ENCODE results near the gene TMEM183A.
"Not testable (repeated sequence)": the region's sequence is repeated elsewhere in the genome, so short reads cannot be mapped to it uniquely, and the experiment has no call there.

Gene TMEM183A

DNA sequence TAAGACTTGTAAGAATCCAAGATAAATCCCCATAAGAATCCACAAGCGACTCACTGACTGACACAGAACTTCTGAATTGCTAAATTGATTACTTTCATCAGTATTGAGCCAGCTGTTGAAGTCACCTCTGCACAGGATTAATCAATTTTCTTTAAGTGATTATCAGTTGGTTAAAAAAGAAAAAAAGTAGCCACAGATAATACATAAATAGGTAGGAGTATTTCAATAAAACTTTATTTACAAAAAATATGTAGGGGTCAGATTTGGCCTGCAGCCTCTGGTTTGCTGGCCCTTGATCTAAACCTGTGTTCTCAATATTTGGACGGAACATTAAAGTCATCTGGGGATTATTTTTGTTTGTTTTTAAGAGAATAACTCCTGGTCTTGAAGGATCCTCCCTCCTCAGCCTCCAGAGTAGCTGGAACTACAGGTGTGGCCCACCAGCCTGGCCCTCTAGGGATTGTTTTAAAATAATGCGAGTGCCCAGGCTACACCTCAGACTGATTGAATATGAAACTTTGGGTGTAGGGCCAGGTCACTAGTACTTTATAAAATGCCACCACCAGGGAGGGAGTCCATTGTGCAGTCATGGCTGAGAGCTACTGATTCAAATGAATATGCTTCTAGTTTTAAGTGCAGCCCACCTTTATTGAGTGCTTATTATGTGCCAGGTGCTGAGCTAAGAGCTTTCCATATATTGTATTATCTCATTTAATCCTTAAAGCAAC, 6.8 kb upstream of the TMEM183A start:
- no peak for DNase-seq (ENCODE audit: low read depth)
- TF ChIP-seq, protein P1, sequence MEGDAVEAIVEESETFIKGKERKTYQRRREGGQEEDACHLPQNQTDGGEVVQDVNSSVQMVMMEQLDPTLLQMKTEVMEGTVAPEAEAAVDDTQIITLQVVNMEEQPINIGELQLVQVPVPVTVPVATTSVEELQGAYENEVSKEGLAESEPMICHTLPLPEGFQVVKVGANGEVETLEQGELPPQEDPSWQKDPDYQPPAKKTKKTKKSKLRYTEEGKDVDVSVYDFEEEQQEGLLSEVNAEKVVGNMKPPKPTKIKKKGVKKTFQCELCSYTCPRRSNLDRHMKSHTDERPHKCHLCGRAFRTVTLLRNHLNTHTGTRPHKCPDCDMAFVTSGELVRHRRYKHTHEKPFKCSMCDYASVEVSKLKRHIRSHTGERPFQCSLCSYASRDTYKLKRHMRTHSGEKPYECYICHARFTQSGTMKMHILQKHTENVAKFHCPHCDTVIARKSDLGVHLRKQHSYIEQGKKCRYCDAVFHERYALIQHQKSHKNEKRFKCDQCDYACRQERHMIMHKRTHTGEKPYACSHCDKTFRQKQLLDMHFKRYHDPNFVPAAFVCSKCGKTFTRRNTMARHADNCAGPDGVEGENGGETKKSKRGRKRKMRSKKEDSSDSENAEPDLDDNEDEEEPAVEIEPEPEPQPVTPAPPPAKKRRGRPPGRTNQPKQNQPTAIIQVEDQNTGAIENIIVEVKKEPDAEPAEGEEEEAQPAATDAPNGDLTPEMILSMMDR (IDR thresholded peaks at IDR 0.05; ENCODE audit: insufficient read depth, low read depth, low read length, missing control alignments): no peak
- no peak overlapping the region for H3K4me3 ChIP-seq (ENCODE audit: low read depth, low read length)

DNA sequence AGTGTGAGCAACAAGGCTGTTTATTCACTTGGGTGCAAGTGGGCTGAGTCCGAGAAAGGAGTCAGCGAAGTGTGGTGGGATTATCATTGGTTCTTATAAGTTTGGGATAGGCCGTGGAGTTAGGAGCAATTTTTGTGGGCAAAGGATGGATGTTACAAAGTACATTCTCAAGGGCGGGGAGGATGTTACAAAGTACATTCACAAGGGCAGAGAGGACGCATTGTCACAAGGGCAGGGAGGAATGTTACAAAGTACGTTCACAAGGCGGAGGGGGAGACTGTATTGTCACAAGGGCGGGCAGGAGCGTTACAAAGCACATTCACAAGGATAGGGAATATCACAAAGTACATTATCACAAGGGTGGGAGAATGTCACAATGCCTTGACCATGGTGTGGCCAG, 5.2 kb upstream of the TMEM183A start:
- no peak for DNase-seq (ENCODE audit: low read depth)
- TF ChIP-seq, protein P1 (IDR thresholded peaks at IDR 0.05; ENCODE audit: insufficient read depth, low read depth, low read length, missing control alignments): no peak
- H3K4me3 ChIP-seq (ENCODE audit: low read depth, low read length): no peak overlapping the region

DNA sequence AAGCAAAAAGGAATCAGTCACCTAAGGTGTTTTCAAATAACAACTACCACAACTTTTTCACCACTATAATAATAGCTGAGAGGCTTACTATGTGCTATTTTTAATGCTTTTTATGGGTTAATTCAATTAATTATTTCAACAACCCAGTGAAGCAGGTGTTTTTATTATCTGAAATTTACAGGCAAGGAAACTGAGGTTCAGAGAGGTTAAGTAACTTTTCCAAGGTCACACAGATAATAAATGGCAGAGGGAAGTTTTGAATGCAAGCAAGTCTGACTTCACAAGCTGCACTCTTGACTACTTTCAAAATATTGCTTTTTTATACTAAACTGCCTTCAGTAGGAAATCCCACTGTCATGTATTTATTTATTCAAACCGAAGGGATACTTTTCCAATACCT, 4.2 kb upstream of the TMEM183A start:
- H3K4me3 ChIP-seq (ENCODE audit: low read depth, low read length): no peak overlapping the region
- TF ChIP-seq, protein P1 (IDR thresholded peaks at IDR 0.05; ENCODE audit: insufficient read depth, low read depth, low read length, missing control alignments): no peak
- DNase-seq (ENCODE audit: low read depth): no peak

DNA sequence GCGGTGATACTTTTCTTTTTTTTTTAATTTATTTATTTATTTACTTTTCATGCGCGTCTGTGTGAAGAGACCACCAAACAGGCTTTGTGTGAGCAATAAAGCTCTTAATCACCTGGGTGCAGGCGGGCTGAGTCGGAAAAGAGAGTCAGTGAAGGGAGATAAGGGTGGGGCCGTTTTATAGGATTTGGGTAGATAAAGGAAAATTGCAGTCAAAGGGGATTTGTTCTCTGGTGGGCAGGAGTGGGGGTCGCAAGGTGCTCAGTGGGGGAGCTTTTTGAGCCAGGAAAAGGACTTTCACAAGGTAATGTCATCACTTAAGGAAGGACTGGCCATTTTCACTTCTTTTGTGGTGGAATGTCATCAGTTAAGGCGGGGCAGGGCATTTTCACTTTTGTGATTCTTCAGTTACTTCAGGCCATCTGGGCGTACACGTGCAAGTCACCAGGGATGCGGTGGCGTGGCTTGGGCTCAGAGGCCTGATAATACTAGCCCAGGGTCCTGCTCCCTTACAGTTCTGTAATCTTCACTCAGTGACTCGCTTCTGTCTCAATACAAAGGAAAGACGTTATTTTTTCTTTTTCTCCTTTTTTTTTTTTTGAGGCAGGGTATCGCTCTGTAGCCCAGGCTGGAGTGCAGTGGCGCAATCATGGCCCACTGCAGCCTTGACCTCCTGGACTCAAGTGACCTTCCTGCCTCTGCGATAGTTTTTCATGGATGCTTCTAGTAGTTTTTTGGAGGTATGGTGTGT, 1.6 kb upstream of the TMEM183A start:
- not testable (repeated sequence) for DNase-seq (ENCODE audit: low read depth)
- peak overlapping the region; percentile 81 for H3K4me3 ChIP-seq (ENCODE audit: low read depth, low read length)

DNA sequence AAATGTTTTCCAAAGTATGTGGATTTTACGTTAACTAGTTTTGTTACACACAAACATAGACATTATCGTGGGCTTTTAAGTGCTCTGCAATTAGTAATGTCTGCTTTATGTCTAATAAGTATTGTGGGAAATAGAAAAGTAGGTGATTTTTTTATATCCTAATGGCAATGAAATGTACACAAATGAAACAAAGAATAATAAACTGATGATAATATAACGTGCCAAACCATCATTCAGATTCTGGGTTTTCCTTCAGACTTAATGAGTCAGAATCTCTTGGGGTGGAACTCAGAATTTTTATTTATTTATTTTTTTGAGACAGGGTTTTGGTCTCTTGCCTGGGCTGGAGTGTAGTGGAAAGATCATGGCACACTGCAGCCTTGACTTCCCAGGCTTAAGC, 2.0 kb downstream of the TMEM183A start:
- DNase-seq (ENCODE audit: low read depth): no peak
- TF ChIP-seq, protein P1 (IDR thresholded peaks at IDR 0.05; ENCODE audit: insufficient read depth, low read depth, low read length, missing control alignments): no peak
- H3K4me3 ChIP-seq (ENCODE audit: low read depth, low read length): no peak overlapping the region

DNA sequence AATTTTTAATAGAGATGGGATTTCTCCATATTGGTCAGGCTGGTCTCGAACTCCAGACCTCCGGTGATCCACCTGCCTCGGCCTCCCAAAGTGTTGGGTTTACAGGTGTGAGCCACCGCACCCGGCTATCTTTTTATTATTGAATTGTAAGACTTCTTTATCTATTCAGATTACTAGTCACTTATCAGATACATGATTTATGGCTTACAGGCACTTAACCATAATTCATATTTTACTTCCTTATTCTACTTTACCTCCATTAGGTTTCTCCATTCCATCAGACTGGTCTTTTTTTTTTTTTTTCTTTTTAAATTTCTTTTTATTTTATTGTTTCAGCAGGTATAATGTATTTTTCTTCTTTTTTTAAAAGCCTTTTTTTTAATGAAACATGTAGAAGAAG, 4.4 kb downstream of the TMEM183A start:
- no peak overlapping the region for H3K4me3 ChIP-seq (ENCODE audit: low read depth, low read length)
- no peak for DNase-seq (ENCODE audit: low read depth)
- TF ChIP-seq, protein P1 (IDR thresholded peaks at IDR 0.05; ENCODE audit: insufficient read depth, low read depth, low read length, missing control alignments): no peak

DNA sequence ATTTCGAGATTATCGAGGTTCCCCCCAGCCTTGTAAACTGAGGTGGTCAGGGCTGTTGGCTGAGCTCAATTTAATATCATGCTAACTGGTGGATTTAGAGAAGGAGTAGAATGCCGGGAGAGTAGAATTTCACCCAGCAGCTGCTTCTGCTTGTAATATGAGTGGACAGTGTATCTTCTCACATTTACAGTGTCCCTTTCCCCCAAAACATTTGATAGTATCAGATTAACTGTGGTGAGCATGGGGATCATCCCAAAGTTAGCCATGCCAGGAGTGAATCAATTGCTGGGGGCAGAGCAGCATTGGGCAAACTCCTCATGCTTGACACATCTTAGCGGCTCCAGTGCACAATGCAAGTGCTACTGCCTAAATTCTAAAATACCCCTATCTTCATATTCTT, 9.9 kb downstream of the TMEM183A start:
- no peak overlapping the region for H3K4me3 ChIP-seq (ENCODE audit: low read depth, low read length)
- DNase-seq (ENCODE audit: low read depth): no peak
- TF ChIP-seq, protein P1 (IDR thresholded peaks at IDR 0.05; ENCODE audit: insufficient read depth, low read depth, low read length, missing control alignments): no peak

Data from GM12865 (cell line).